K562 (cell line): ENCODE measurements around the gene RNF145. TPM values are rescaled to one million over a fixed set of nuclear protein-coding genes. Genes with fewer than 3 reads are reported as not detected.

ENCODE experiments used
- ATAC-seq: fragments of 200-7000 bp; cut with Tn5 transposase; 3 replicates; pipeline ENCODE4 v1.9.1; 2020; ENCODE audit warnings: moderate library complexity
- BruUV-seq: library from RNA; stranded (reverse); fragments of 400-500 nt; replicated peaks from 2 replicates; lab custom pipeline; 2021; lab: Mats Ljungman, UMichigan
- CTCF ChIA-PET: fragments of 300-600 bp; formaldehyde crosslinking; extraction: SDS; loops from one replicate; lab custom pipeline; 2021; ENCODE audit warnings: low intra/inter-chr PET ratio; lab: Yijun Ruan, JAX
- POLR2A ChIA-PET: fragments of 300-600, 350-650 bp; sonication (Branson Sonifier 250); formaldehyde crosslinking; extraction: SDS; loops from one replicate; lab custom pipeline; 2021; ENCODE audit warnings: antibody characterized with exemption, inconsistent platforms; lab: Yijun Ruan, JAX
- DNase-seq, 4 experiments: peaks; one replicate each; pipeline versions ENCODE4 v3.0.0 to v3.0.0-alpha.2; 2011 to 2018; ENCODE audit warnings: low spot score in 3 of 4, mixed read lengths in 3 of 4; ENCODE audit errors: extremely low read depth in 1 of 4
- FAIRE-seq: peaks from 2 replicates; lab custom pipeline; 2011; peaks lifted over from hg19 to GRCh38; lab: Jason Lieb, UNC
- H2AFZ ChIP-seq: 2 replicates; pipeline ENCODE4 v1.6.0; 2011; ENCODE audit warnings: low read depth, low read length, control low read depth, inconsistent platforms
- H3K27ac ChIP-seq: fragments of 200-600 bp; 3 replicates; pipeline ENCODE4 v1.8.0; 2011; ENCODE audit warnings: low read depth, mild to moderate bottlenecking, control low read depth, inconsistent platforms, low read length, moderate library complexity, mixed read lengths; ENCODE audit errors: extremely low read depth
- H3K27me3 ChIP-seq, 2 experiments: fragments of 300-600 bp in 1 of 2; 2 replicates in 1 of 2; 3 replicates in 1 of 2; pipeline versions ENCODE4 v1.6.0 to v1.8.0; 2011; ENCODE audit warnings: inconsistent platforms in 2 of 2, low read length in 2 of 2, mild to moderate bottlenecking in 1 of 2, mixed read lengths in 1 of 2, moderate library complexity in 1 of 2; ENCODE audit not compliant: control insufficient read depth in 2 of 2, insufficient read depth in 2 of 2
- H3K36me3 ChIP-seq: fragments of 300-600 bp; 3 replicates; pipeline ENCODE4 v1.8.0; 2011; ENCODE audit warnings: mild to moderate bottlenecking, low read length, inconsistent platforms; ENCODE audit not compliant: control insufficient read depth, insufficient read depth
- H3K4me1 ChIP-seq, 2 experiments: fragments of 200-600 bp in 1 of 2; replicated peaks in 1 of 2; 2 replicates in 1 of 2; 3 replicates in 1 of 2; pipeline versions ENCODE4 v1.5.1 to v1.8.0; 2011; ENCODE audit warnings: inconsistent platforms in 2 of 2, low read length in 2 of 2, mild to moderate bottlenecking in 1 of 2, mixed read lengths in 1 of 2, moderate library complexity in 1 of 2; ENCODE audit not compliant: control insufficient read depth in 2 of 2, insufficient read depth in 2 of 2
- H3K4me2 ChIP-seq: 2 replicates; pipeline ENCODE4 v1.6.1; 2011; ENCODE audit warnings: low read length, control low read depth, inconsistent platforms, mixed read lengths; ENCODE audit not compliant: insufficient read depth
- H3K4me3 ChIP-seq: fragments of 200-600 bp; sonication (generic), shearing (Covaris generic); 2 replicates; pipeline ENCODE4 v1.5.1; 2016; ENCODE audit warnings: control low read depth, inconsistent platforms
- H3K79me2 ChIP-seq: fragments of 200-600 bp; 3 replicates; pipeline ENCODE4 v1.8.0; 2011; ENCODE audit warnings: low read length, inconsistent platforms; ENCODE audit not compliant: control insufficient read depth, insufficient read depth
- H3K9ac ChIP-seq, 2 experiments: 2 replicates each; pipeline versions ENCODE4 v1.6.0 to v1.6.1; 2011; ENCODE audit warnings: low read depth in 2 of 2, low read length in 2 of 2, control low read depth in 1 of 2, inconsistent platforms in 1 of 2, mild to moderate bottlenecking in 1 of 2, mixed read lengths in 1 of 2; ENCODE audit not compliant: insufficient read depth in 1 of 2
- H3K9me1 ChIP-seq: one replicate; pipeline ENCODE4 v1.6.0; 2011; ENCODE audit warnings: inconsistent platforms, mild to moderate bottlenecking, low read length, moderate library complexity; ENCODE audit not compliant: control insufficient read depth, insufficient read depth
- H3K9me3 ChIP-seq: replicated peaks from 2 replicates; pipeline ENCODE4 v1.5.1; 2011; ENCODE audit warnings: low read depth, low read length, inconsistent platforms; ENCODE audit not compliant: control insufficient read depth, insufficient read depth
- H4K20me1 ChIP-seq: replicated peaks from 2 replicates; pipeline ENCODE4 v1.6.1; 2011; ENCODE audit warnings: low read length, inconsistent platforms, mixed read lengths; ENCODE audit not compliant: control insufficient read depth, insufficient read depth
- C11orf30 ChIP-seq: fragments of 450-650 bp; IDR thresholded peaks from 2 replicates; pipeline ENCODE4 v1.6.1; 2016; ENCODE audit warnings: low read depth, mild to moderate bottlenecking
- CHD2 ChIP-seq: IDR thresholded peaks from 2 replicates; pipeline ENCODE4 v1.6.1; 2011; ENCODE audit warnings: low read depth, low read length
- POLR3A ChIP-seq: IDR thresholded peaks from 2 replicates; pipeline ENCODE4 v1.6.1; 2011; ENCODE audit warnings: borderline replicate concordance, mild to moderate bottlenecking, moderate library complexity; ENCODE audit not compliant: insufficient read length, insufficient read depth; ENCODE audit errors: extremely low read depth
- PTRF ChIP-seq: fragments of 450-650 bp; IDR thresholded peaks from 2 replicates; pipeline ENCODE4 v1.6.1; 2016; ENCODE audit warnings: mild to moderate bottlenecking, missing genetic modification characterization, missing compliant biosample characterization
- SIN3A ChIP-seq, 2 experiments: fragments of 150-350 bp in 1 of 2; IDR thresholded peaks; 2 replicates each; pipeline ENCODE4 v1.6.1; 2011 to 2016; ENCODE audit warnings: borderline replicate concordance in 2 of 2, low read depth in 2 of 2, low read length in 2 of 2, mild to moderate bottlenecking in 2 of 2, moderate library complexity in 2 of 2; ENCODE audit not compliant: control insufficient read depth in 1 of 2
- WGBS: fragments of 100-300 bp; shearing (Covaris generic); methylation state at CpG from one replicate; pipeline ENCODE4 v1.1.6; 2016; ENCODE audit warnings: low coverage, mixed read lengths; ENCODE audit not compliant: insufficient coverage; ENCODE audit errors: missing lambda C conversion rate; 5-methylcytosine and 5-hydroxymethylcytosine counted together
- in situ Hi-C: fragments of 300-500 bp; cut with MboI; formaldehyde crosslinking; loops from 4 replicates; pipeline ENCODE4 v1.15.0; 2018; ENCODE audit warnings: inconsistent platforms, mixed read lengths
- intact Hi-C: fragments of 100-400 bp; cut with micrococcal nuclease; formaldehyde crosslinking; loops from 2 replicates; pipeline ENCODE4 v1.14.2; 2022
- polyA plus RNA-seq, 8 experiments: library from polyadenylated mRNA; depleted of rRNA in 4 of 8; stranded (reverse) in 5 of 8; unstranded in 3 of 8; fragments of >200 nt; fragmentation: Nextera tagmentation in 2 of 8; fragmentation: Illumina TruSeq in 1 of 8; extraction: Ambion mirVana in 2 of 8; extraction: Trizol in 1 of 8; gene quantifications; 2 replicates each; pipeline versions ENCODE4 v1.2.1 to v1.2.3, GENCODE V29; 2011 to 2014; ENCODE audit warnings: inconsistent platforms in 1 of 8, missing spikeins in 1 of 8
- total RNA-seq, 7 experiments: library from RNA; depleted of rRNA in 6 of 7; stranded (reverse); fragments of >200 nt in 6 of 7; fragmentation: Illumina TruSeq in 2 of 7; extraction: Trizol in 2 of 7; gene quantifications; 2 replicates each; pipeline versions ENCODE4 v1.2.1 to v1.2.3, GENCODE V29; 2011 to 2021; ENCODE audit warnings: low replicate concordance in 1 of 7
- TF ChIP-seq, protein P1 (sequence below): fragments of 250-450 bp; sonication (Bioruptor Pico); IDR thresholded peaks from 2 replicates; pipeline ENCODE4 v1.8.0; 2022; ENCODE audit warnings: moderate library complexity, mild to moderate bottlenecking, inconsistent platforms

Gene RNF145
- total and polyA plus RNA-seq, 9 of the 15 experiments (the other 6 are each of a cell fraction or from before 2014, with no cell fraction given), result 13.6 to 40.7 (median 25.4) TPM

DNA sequence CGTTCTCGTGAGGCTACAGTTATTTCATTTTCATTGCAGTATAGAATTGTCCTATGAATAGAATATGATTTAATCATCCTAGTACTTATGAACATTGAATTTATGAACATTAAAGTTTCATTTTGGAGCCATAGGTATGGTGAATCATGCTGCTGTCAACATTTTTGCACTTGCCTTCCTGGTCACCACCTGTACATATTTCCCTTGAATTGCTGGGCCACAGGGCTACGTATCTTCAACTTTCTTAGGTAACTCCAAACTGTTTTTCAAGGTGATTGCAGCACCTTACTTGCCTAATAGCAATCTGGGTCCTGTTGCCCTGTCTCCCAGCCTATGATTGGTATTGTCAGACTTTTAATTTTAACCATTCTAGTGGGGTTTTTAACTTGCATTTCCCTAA lies 6.5 kb upstream of the RNF145 start:
- POLR2A ChIA-PET, result no interaction called here
- H2AFZ ChIP-seq, result no peak overlapping the region
- H3K4me1 ChIP-seq, result peaks cover 0 to 28% of the 10 kb centered on the region in 2 experiments
- DNase-seq (no peak), FAIRE-seq (no peak), ATAC-seq (no peak)
- intact Hi-C loops, result no loop called here
- no peaks in the 10 kb centered on the region for H3K36me3 ChIP-seq
- peaks cover under 1% of the 10 kb centered on the region; the same call in 1 of the 3 replicates for H3K79me2 ChIP-seq
- TF ChIP-seq POLR3A (no peak), SIN3A (IDR thresholded peaks at IDR 0.05; ENCODE audit: borderline replicate concordance in 2 of 2, control insufficient read depth in 1 of 2, low read depth in 2 of 2, low read length in 2 of 2) (no peak), PTRF (no peak), CHD2 (no peak), C11orf30 (no peak)
- TF ChIP-seq, protein P1, sequence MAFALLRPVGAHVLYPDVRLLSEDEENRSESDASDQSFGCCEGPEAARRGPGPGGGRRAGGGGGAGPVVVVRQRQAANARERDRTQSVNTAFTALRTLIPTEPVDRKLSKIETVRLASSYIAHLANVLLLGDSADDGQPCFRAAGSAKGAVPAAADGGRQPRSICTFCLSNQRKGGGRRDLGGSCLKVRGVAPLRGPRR, result no peak
- CTCF ChIA-PET, result no interaction called here
- H3K4me3 ChIP-seq, result no peak overlapping the region
- 81% methylated on average over 3 of the region's 3 CpGs for WGBS
- H3K4me2 ChIP-seq, result no peak overlapping the region
- in situ Hi-C loops, result no loop called here
- H3K9me3 ChIP-seq, result no peaks in the 10 kb centered on the region
- H3K9ac ChIP-seq, result no peak overlapping the region
- no TSS peak for BruUV-seq
- H3K27me3 ChIP-seq, result no peaks in the 10 kb centered on the region
- H4K20me1 ChIP-seq, result no peaks in the 10 kb centered on the region
- no peaks in the 10 kb centered on the region for H3K9me1 ChIP-seq
- no peak overlapping the region for H3K27ac ChIP-seq
